Measurements from ENCODE around the gene DNAJC10.

GRCh38 chr2:182826064-182826463 is 110.0 kb downstream of the DNAJC10 start:
- TF ChIP-seq CTCF (IDR thresholded peaks at IDR 0.05; ENCODE audit: low read length), result no peak
- no peak for TF ChIP-seq EZH2 (IDR thresholded peaks at IDR 0.05; ENCODE audit: borderline replicate concordance, low read length)

All from OCI-LY1 (cell line).